ENCODE data around the gene KRT84. TPM values are rescaled to one million over a fixed set of nuclear protein-coding genes. Genes with fewer than 3 reads are reported as not detected.

KRT84 gene
- not detected for polyA plus RNA-seq (ENCODE audit: insufficient read depth in 1 of 5, insufficient read length in 5 of 5, low replicate concordance in 1 of 5)
- long read RNA-seq, donor 1, result 0 reads
- long read RNA-seq, donor 2, result 0 reads
- long read RNA-seq, donor 3, result 0 reads
- long read RNA-seq, donor 4, result 0 reads
- long read RNA-seq, donor 5, result 0 reads
- long read RNA-seq, donor 6, result 0 reads
- long read RNA-seq, donor 7, result 0 reads
- long read RNA-seq, donor 8, result 0 reads

GRCh38 chr12:52385226-52385702 is at the start of gene KRT84:
KRT84 (minus strand) TSS chr12:52385652; CDS start chr12:52385585, 67 bp downstream.
- no peak for DNase-seq

DNA sequence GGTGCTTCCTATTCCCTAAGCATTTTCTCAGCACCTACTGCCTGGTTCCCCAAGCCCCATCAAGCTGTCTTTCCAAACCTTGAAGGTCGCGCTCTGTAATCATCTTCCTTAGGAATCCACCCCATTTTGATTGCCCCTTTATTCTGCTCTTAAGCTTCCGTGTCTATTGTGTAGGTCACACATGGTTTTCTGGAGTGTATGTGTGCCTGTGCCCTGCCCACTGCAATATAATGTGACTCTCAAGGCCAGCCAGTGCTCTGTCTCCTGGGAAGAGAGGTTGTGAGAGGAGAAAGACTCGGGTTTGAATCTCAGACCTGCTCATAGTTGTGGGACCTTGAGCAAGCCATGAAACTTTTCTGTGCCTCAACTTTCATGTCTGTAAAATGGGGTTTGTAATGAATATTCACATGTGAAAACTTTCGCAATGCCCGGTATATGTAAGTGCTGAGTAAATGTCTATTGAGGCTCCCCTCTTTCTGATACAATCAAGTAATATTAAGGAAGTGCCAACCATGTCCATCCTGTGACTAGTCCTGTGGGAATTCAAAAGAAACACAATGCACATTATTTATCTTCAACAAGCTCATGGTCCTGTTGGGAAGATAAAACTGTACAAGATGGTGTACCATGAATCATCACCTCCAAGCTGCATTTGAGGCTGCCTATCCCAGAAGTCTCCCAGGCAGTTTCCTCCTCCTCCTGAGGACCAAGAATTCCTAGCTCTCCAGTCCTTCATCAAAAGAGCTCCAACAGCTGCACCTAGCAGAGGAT is 49.5 kb upstream of the KRT84 start:
- no peak for DNase-seq

DNA sequence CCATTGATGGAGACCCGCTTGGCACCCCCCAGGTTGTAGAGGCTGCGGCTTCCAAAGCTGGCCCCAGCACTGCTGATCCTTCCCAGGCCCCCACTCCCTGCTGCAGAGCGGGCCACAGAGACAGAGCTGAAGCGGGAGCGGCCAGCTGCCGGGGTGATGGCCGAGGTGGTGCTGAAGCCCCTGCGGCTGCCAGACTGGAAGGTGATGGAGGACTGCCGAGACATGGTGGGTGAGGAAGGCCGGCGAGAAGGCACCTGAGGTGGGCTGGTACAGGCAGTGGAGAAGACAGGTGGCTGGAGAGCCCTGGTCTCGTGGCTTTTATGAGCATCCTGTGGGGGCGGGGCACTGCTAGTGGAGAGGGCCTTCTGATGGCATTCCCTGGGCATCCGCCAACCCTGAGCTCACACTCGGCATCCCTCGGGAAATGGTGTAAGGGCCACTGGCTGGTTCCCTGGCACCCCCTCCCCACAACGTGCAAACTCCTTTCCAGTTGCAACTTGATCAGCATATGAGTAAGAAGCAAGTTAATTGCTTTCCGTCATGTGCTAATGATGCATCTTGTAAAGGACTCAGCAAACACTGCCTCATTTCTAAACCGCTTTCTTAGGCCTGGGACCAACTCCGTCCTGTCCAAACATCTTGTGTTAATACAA is 48.8 kb upstream of the KRT84 start, which contains the start of gene KRT75:
Gene KRT75, minus strand, starts transcription at position 291 of the 653 bp plus-strand sequence. Its CDS starts 67 bp downstream, at position 224.
- no peak for DNase-seq

GRCh38 chr12:52433501-52434080 is 48.1 kb upstream of the KRT84 start:
- no peak for DNase-seq

DNA sequence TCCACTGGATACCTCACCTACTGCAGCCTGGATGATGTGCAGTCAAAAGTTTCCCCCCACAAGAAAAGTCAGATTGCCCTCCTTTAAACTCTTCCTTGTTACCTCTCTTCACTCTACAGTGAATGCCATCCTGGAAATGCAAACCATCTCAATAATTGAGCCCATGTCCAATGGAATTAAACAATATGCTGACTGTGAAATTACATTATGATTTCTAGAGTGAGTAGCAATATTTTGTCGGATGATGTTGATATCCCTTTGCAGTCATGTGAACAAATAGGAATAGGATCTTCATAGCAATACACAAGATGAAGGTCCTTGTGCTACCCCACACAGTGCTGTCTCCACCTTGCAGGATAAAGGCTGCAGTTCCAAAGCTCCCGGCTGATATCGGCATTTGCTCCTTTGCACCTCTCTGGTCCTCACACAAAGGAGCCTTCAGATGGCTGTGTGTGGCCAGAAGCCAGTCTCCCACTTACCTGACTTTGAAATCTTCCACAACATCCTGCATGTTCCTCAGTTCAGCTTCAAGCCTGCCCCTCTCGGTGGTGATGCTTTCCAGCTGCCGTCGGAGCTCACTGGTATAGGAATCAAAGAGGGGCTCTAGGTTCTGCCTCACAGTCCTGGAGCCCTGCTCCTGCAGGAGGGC is 47.2 kb upstream of the KRT84 start:
- DNase-seq, result no peak

GRCh38 chr12:52428121-52428520 is 42.7 kb upstream of the KRT84 start:
- no peak for DNase-seq

DNA sequence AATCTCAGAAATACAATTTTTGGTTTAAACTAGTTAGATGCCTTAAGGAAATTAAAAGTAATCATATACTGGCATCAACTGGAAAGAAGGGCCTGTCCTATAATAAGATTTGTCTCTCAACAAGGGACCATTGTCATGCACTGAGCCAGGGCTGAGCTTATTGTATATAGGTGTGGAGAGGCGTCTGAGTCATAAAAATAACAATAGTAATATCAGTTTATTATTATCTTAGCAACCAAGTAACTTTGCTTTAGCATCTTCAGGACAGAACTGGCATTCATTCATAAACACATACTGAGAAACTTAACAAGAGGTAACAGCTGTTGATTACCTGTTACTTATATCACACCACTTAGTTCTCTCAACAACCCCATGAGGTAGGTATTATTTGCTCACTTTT is 41.6 kb upstream of the KRT84 start:
- DNase-seq, result no peak

GRCh38 chr12:52426034-52426433 is 40.6 kb upstream of the KRT84 start:
- no peak for DNase-seq

DNA sequence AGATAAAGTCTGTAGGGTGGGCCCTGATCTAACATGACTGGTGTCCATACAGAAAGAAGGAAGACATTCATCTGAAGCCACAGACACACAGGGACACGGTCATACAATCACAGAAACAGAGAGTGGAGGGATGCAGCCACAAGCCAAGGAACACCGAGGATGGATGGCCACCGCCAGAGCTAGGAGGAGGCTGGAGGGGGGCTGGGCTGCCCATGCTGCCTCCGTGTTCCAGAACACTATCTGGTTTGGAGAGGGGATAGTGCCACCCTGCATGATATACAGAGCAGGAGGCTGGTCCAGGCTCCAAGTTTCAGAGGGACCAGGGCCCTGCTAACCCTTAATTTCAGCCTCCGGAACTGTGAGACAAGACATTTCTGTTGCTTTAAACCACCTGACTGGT is 40.0 kb upstream of the KRT84 start:
- no peak for DNase-seq

GRCh38 chr12:52423661-52424500 is 38.4 kb upstream of the KRT84 start:
- no peak for DNase-seq

DNA sequence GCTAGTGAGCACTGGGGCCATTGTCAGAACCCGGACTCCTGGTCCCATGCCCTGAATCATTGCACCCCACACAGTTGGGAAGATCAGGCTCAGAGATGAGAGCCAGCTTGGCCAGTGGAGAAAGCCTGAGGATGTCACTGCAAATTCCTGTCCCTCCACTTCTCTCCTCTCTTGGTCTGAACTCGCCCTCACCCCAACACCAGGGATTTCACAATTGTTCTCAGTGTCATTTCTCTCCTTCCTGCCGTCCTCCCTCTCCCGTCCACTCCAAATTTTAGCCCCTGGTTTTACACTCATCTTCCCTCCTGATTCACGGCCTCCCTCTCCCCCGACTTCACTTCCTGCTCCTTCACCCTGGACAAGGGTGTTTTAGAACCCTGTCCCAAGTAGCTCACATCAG is 37.6 kb upstream of the KRT84 start:
- no peak for DNase-seq

DNA sequence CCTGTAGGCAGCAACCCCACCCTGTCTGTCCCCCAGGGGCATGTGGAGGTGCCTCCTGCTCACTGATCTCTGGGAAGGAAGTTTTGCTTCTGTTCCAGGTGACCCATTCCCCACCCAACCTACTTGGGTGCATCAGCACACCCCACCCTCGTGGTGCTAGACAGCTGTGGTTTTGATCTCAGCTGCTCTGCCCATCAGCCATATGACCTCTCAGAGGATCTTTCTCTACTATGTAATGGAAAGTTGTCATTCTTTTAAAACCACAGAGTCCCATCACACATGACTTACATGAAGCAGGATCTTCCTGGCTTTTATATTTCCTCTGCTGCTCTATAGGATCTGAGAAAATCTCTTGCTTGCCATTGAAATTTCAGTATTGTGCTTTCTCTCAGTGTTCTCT is 34.2 kb upstream of the KRT84 start:
- DNase-seq, result no peak

DNA sequence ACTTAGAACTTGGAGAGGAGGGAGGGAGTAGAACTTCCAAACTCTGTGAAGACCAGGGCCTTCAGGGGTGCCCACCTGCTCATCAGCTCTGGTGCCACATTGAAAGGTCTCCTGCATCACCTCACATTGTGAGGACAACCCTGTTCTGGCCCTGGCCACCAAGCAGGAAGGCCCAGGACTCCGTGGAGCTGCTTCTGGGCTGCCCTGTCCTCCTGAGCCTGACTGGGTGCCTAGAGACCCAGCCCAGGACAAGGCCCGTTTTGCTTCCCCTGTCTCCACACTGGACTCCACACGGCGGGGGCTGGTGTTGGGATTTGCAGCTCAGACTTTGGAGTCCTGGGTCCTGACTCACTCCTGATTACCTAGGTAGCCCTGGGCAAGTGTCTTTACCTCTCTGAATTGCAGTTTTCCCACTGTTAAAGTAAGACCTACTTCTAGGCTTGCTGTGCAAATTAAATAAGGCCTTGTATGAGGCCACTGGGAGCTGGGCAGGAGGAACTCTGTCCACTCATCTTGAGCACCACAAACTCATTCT is 33.2 kb upstream of the KRT84 start:
- no peak for DNase-seq

GRCh38 chr12:52417740-52418139 is 32.3 kb upstream of the KRT84 start:
- DNase-seq, result no peak

- DNase-seq, result no peak
Measured at GRCh38 chr12:52416795-52417194, 31.3 kb upstream of the KRT84 start.

- peak; percentile 64 to 74 for DNase-seq
Measured at GRCh38 chr12:52415870-52416750, 30.7 kb upstream of the KRT84 start.

DNA sequence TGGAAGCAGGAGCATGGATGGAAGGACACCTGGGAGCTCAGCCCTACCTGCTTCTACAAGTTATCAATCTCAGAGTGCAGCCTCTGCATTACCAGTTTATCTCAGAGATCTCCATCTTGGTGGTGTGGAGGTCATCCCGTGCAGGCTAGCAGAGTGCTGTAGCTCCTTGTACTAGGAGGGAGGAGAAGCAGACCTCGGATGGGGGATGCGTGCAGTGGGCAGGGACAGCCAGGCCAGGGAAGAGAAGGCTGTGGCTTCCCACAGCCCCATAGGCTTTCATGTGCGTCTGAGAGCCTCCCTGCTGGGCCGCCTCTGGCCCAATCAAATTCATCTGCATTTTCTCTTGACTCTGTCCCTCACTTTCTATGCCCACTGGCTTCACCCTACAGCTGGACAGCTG is 29.5 kb upstream of the KRT84 start:
- DNase-seq, result no peak

DNA sequence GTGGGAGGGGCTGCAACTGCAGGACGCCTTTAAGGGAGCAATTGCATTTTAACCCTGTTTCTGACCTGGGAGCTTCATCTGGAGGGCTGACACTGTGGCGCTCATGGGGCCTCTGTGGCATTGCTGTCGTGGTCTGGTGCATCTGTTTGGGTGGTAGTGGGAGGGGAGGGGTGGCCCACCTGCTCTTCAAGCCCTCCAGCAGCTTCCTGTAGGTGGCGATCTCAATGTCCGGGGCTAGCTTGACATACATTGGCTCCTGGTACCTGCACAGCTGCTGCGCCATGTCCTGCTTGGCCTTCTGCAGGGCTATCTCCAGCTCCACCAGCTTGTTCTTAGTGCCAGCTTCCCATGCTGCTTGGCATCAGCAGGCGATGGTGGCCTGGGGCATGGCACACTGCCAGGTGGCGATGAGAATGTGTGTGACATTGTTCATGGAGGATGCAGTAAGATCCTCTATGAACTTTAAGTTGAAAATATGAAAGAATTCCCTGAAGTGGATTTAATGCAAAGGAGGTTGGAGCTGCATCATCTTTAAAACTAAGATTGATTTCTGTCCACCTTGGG is 28.4 kb upstream of the KRT84 start:
- no peak for DNase-seq

- no peak for DNase-seq
Measured at GRCh38 chr12:52413202-52413601, 27.8 kb upstream of the KRT84 start.
